H1 (cell line): Measurements from ENCODE around the gene RSPO1.

Experiments
- CHD7 ChIP-seq: fragments of 300-600 bp; sonication (generic); IDR thresholded peaks from 2 replicates; pipeline ENCODE4 v1.7.1; 2012; ENCODE audit warnings: low read length, moderate library complexity, mild to moderate bottlenecking, inconsistent platforms; ENCODE audit not compliant: insufficient replicate concordance
- CTCF ChIP-seq, 3 experiments: IDR thresholded peaks; 1 replicate in 2 of 3; 2 replicates in 1 of 3; pipeline versions ENCODE4 v1.5.1 to v1.6.1; 2011; ENCODE audit warnings: low read length in 3 of 3, mild to moderate bottlenecking in 3 of 3, inconsistent platforms in 2 of 3, low read depth in 1 of 3, moderate library complexity in 1 of 3; ENCODE audit not compliant: insufficient read depth in 1 of 3; ENCODE audit errors: control extremely low read depth in 1 of 3
- RXRA ChIP-seq: IDR thresholded peaks from 2 replicates; pipeline ENCODE4 v1.6.1; 2011; ENCODE audit warnings: low read depth, mild to moderate bottlenecking, low read length, moderate library complexity; ENCODE audit not compliant: insufficient read depth
- USF2 ChIP-seq: IDR thresholded peaks from 2 replicates; pipeline ENCODE4 v1.6.1; 2011; ENCODE audit warnings: low read length, improper control_type of control experiment

- TF ChIP-seq CHD7, result no peak
- no peak for TF ChIP-seq USF2
- no peak for TF ChIP-seq CTCF (IDR thresholded peaks at IDR 0.05; ENCODE audit: control extremely low read depth in 1 of 3, insufficient read depth in 1 of 3, low read depth in 1 of 3, low read length in 3 of 3)
- no peak for TF ChIP-seq RXRA
Observed at GRCh38 chr1:37620707-37621106, 14.0 kb downstream of the RSPO1 start.
